CD14-positive monocyte (primary cell): ENCODE data around the gene ETV3L. TPM values are rescaled to one million over a fixed set of nuclear protein-coding genes. Genes with fewer than 3 reads are reported as not detected.

Experiments
- DNase-seq, 3 donors: peaks; one replicate each; pipeline ENCODE4 v3.0.0-alpha.2; 2011 to 2022
- H2AFZ ChIP-seq: 2 replicates; pipeline ENCODE4 v1.6.0; 2012; ENCODE audit warnings: mild to moderate bottlenecking, low read depth, low read length, inconsistent platforms; ENCODE audit not compliant: insufficient read depth, poor library complexity, severe bottlenecking
- H3K27ac ChIP-seq, 2 donors: 1 replicate in 1 of 2; 2 replicates in 1 of 2; pipeline ENCODE4 v1.5.1; 2012 to 2013; ENCODE audit warnings: low read length in 2 of 2, control low read depth in 1 of 2, inconsistent platforms in 1 of 2, low read depth in 1 of 2, mild to moderate bottlenecking in 1 of 2
- H3K27me3 ChIP-seq, 2 donors: one replicate each; pipeline versions ENCODE4 v1.6.0 to v1.6.1; 2011 to 2013; ENCODE audit warnings: low read length in 2 of 2; ENCODE audit not compliant: control insufficient read depth in 2 of 2, insufficient read depth in 2 of 2
- H3K36me3 ChIP-seq, 2 donors: replicated peaks in 1 of 2; 1 replicate in 1 of 2; 2 replicates in 1 of 2; pipeline versions ENCODE4 v1.5.1 to v1.6.1; 2012 to 2013; ENCODE audit warnings: low read length in 2 of 2, control low read depth in 1 of 2, inconsistent platforms in 1 of 2, mild to moderate bottlenecking in 1 of 2; ENCODE audit not compliant: insufficient read depth in 2 of 2, control insufficient read depth in 1 of 2
- H3K4me1 ChIP-seq, 2 donors: 1 replicate in 1 of 2; 2 replicates in 1 of 2; pipeline versions ENCODE4 v1.5.1 to v1.6.1; 2012 to 2013; ENCODE audit warnings: low read length in 2 of 2, control low read depth in 1 of 2, inconsistent platforms in 1 of 2, mild to moderate bottlenecking in 1 of 2, moderate library complexity in 1 of 2; ENCODE audit not compliant: insufficient read depth in 2 of 2, control insufficient read depth in 1 of 2
- H3K4me2 ChIP-seq: replicated peaks from 2 replicates; pipeline ENCODE3; 2012; ENCODE audit warnings: low read length, moderate library complexity, mild to moderate bottlenecking; ENCODE audit not compliant: poor library complexity, severe bottlenecking; ENCODE audit errors: extremely low read depth
- H3K4me3 ChIP-seq, 3 experiments: fragments of 200-600 bp in 1 of 3; sonication (generic) in 1 of 3; replicated peaks in 1 of 3; 1 replicate in 2 of 3; 2 replicates in 1 of 3; pipeline ENCODE4 v1.5.1; 2011 to 2013; ENCODE audit warnings: low read length in 3 of 3, mild to moderate bottlenecking in 3 of 3, control low read depth in 2 of 3, low read depth in 2 of 3, inconsistent platforms in 1 of 3, moderate library complexity in 1 of 3
- H3K79me2 ChIP-seq: 2 replicates; pipeline ENCODE4 v1.6.0; 2012; ENCODE audit warnings: mild to moderate bottlenecking, control low read depth, inconsistent platforms, low read length, moderate library complexity; ENCODE audit not compliant: insufficient read depth
- H3K9ac ChIP-seq: 2 replicates; pipeline ENCODE4 v1.6.0; 2017; ENCODE audit warnings: low read length, mild to moderate bottlenecking; ENCODE audit not compliant: insufficient read depth, poor library complexity, severe bottlenecking
- H3K9me3 ChIP-seq, 2 donors: replicated peaks in 1 of 2; 1 replicate in 1 of 2; 2 replicates in 1 of 2; pipeline versions ENCODE4 v1.5.1 to v1.6.1; 2012 to 2013; ENCODE audit warnings: low read length in 2 of 2, control low read depth in 1 of 2; ENCODE audit not compliant: control insufficient read depth in 1 of 2, insufficient read depth in 1 of 2
- H4K20me1 ChIP-seq: 2 replicates; pipeline ENCODE4 v1.6.0; 2012; ENCODE audit warnings: mild to moderate bottlenecking, low read length, control low read depth, moderate library complexity; ENCODE audit not compliant: insufficient read depth
- H3K27ac Mint-ChIP-seq, 7 donors: one replicate each; pipeline ENCODE4 v1.8.0; 2020; ENCODE audit warnings: mild to moderate bottlenecking in 7 of 7, mixed read lengths in 7 of 7, moderate library complexity in 6 of 7, inconsistent platforms in 2 of 7
- H3K27me3 Mint-ChIP-seq, 3 donors: one replicate each; pipeline ENCODE4 v1.8.0; 2021 to 2022; ENCODE audit warnings: low read depth in 3 of 3, mild to moderate bottlenecking in 3 of 3, mixed read lengths in 3 of 3, moderate library complexity in 3 of 3, inconsistent platforms in 1 of 3
- H3K36me3 Mint-ChIP-seq, 2 donors: one replicate each; pipeline ENCODE4 v1.8.0; 2020; ENCODE audit warnings: mixed read lengths in 2 of 2, inconsistent platforms in 1 of 2, mild to moderate bottlenecking in 1 of 2
- H3K4me1 Mint-ChIP-seq: one replicate; pipeline ENCODE4 v1.8.0; 2020; ENCODE audit warnings: mild to moderate bottlenecking, mixed read lengths
- H3K4me3 Mint-ChIP-seq, 2 donors: one replicate each; pipeline ENCODE4 v1.8.0; 2020; ENCODE audit warnings: mild to moderate bottlenecking in 2 of 2, mixed read lengths in 2 of 2, moderate library complexity in 1 of 2
- H3K9me3 Mint-ChIP-seq, 7 donors: one replicate each; pipeline ENCODE4 v1.8.0; 2020 to 2022; ENCODE audit warnings: mixed read lengths in 7 of 7, mild to moderate bottlenecking in 6 of 7, moderate library complexity in 6 of 7, inconsistent platforms in 2 of 7
- WGBS: methylation state at CpG from one replicate; pipeline ENCODE4 v1.1.5; 2013; ENCODE audit warnings: missing lambda C conversion rate; ENCODE audit not compliant: insufficient coverage; 5-methylcytosine and 5-hydroxymethylcytosine counted together
- intact Hi-C, 2 donors: fragments of 100-400 bp; cut with micrococcal nuclease; formaldehyde crosslinking; loops; one replicate each; pipeline versions ENCODE4 v1.15.0 to v1.15.1; 2023
- polyA plus RNA-seq, 3 donors: library from polyadenylated mRNA; depleted of rRNA in 1 of 3; unstranded in 2 of 3; stranded (reverse) in 1 of 3; fragments of 300-500 nt in 2 of 3; fragments of >200 nt in 1 of 3; fragmentation: Illumina TruSeq in 2 of 3; gene quantifications; 1 replicate in 2 of 3; 2 replicates in 1 of 3; pipeline ENCODE4 v1.2.3, GENCODE V29; 2012 to 2021
- TF ChIP-seq, protein P1 (sequence below): fragments of 200-600 bp; IDR thresholded peaks from one replicate; pipeline ENCODE4 v1.8.0; 2022; ENCODE audit warnings: antibody characterized with exemption, mild to moderate bottlenecking

Gene ETV3L
- polyA plus RNA-seq, 3 donors, result 0.26 to 0.41 TPM; not detected in 1

DNA sequence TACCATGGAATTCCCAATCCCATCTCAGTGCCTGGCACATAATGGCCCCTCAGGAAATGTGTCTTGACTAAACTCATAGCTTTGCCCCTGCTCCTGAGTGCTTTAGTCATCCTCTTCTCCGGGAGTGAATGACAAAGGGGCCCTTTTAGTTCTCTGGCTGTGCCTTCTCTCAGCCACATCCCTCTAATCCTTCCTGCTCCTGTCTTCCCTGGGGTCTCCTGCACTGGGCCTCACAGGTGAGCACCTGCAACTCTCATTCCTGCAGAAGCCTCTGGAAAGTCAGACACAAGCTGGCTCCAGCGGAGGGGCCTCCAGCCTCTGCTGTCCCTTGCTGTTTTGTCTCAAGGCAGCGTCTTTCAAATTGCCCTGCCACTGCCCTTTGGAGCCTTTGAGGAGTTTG lies 14.0 kb upstream of the ETV3L start:
- H3K36me3 Mint-ChIP-seq, result no peaks in the 10 kb centered on the region
- peak overlapping the region in 1 of 7 donors; percentile 46 for H3K27ac Mint-ChIP-seq
- 92% methylated on average over 3 of the region's 3 CpGs for WGBS
- DNase-seq, result no peak
- Histone ChIP-seq H3K9me3 (no peaks in the 10 kb centered on the region), H3K36me3 (no peaks in the 10 kb centered on the region), H3K79me2 (no peaks in the 10 kb centered on the region), H2AFZ (no peak overlapping the region), H4K20me1 (no peaks in the 10 kb centered on the region), H3K27ac (peak overlapping the region in 1 of 2 donors; percentile 54), H3K27me3 (peaks cover 0 to 5% of the 10 kb centered on the region in 2 donors), H3K4me2 (peak overlapping the region; percentile 39), H3K4me3 (peak overlapping the region in 1 of 3 experiments; percentile 13), H3K4me1 (peaks cover 31 to 32% of the 10 kb centered on the region in 2 donors), H3K9ac (peak overlapping the region; percentile 49)
- peak overlapping the region in 1 of 2 donors; percentile 85 for H3K4me3 Mint-ChIP-seq
- peaks cover 31% of the 10 kb centered on the region for H3K4me1 Mint-ChIP-seq
- H3K9me3 Mint-ChIP-seq, result peaks cover 0 to 2% (median 0%) of the 10 kb centered on the region in 7 donors
- H3K27me3 Mint-ChIP-seq, result peaks cover 7 to 23% (median 17%) of the 10 kb centered on the region in 3 donors
- intact Hi-C loops, result no loop called here
- TF ChIP-seq, protein P1, sequence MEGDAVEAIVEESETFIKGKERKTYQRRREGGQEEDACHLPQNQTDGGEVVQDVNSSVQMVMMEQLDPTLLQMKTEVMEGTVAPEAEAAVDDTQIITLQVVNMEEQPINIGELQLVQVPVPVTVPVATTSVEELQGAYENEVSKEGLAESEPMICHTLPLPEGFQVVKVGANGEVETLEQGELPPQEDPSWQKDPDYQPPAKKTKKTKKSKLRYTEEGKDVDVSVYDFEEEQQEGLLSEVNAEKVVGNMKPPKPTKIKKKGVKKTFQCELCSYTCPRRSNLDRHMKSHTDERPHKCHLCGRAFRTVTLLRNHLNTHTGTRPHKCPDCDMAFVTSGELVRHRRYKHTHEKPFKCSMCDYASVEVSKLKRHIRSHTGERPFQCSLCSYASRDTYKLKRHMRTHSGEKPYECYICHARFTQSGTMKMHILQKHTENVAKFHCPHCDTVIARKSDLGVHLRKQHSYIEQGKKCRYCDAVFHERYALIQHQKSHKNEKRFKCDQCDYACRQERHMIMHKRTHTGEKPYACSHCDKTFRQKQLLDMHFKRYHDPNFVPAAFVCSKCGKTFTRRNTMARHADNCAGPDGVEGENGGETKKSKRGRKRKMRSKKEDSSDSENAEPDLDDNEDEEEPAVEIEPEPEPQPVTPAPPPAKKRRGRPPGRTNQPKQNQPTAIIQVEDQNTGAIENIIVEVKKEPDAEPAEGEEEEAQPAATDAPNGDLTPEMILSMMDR, result no peak

DNA sequence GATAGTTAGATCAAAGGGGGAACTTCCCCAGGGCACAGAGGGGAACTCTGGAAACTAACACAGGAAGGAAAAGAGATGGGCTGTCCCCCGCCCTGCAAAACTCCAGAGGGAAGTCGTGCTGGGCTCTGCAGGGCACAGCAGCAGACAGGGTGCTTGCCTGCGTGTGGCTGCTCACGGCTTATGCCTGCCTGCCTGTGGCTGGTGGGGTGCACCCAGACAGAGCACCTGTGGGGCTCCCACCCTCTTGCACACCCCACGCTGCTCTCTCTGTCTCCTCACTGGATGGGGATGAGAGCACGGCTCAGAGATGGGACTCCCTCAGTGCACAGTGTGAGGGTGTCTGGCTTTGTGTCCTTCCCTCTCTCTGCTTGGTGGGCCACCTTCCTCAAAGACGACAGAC lies 13.5 kb upstream of the ETV3L start:
- H3K9me3 Mint-ChIP-seq, result peaks cover 0 to 2% (median 0%) of the 10 kb centered on the region in 7 donors
- intact Hi-C loops, result no loop called here
- Histone ChIP-seq H2AFZ (peak overlapping the region; percentile 8), H3K9me3 (no peaks in the 10 kb centered on the region), H3K27ac (peak overlapping the region; percentile 5 to 54), H3K27me3 (peaks cover 0 to 5% of the 10 kb centered on the region in 2 donors), H3K9ac (peak overlapping the region; percentile 49), H3K4me2 (peak overlapping the region; percentile 39), H3K4me3 (peak overlapping the region in 1 of 3 experiments; percentile 13), H3K79me2 (no peaks in the 10 kb centered on the region), H3K4me1 (peaks cover 31 to 32% of the 10 kb centered on the region in 2 donors), H3K36me3 (no peaks in the 10 kb centered on the region), H4K20me1 (no peaks in the 10 kb centered on the region)
- peaks cover 9 to 28% (median 19%) of the 10 kb centered on the region in 3 donors for H3K27me3 Mint-ChIP-seq
- 0% methylated on average over 3 of the region's 7 CpGs for WGBS
- H3K36me3 Mint-ChIP-seq, result peaks cover 0 to 5% of the 10 kb centered on the region in 2 donors
- DNase-seq, result peak; percentile 61 to 94 (median 65)
- TF ChIP-seq, protein P1, result no peak
- peak overlapping the region in 6 of 7 donors; percentile 38 to 84 (median 73) for H3K27ac Mint-ChIP-seq
- H3K4me1 Mint-ChIP-seq, result peaks cover 33% of the 10 kb centered on the region
- H3K4me3 Mint-ChIP-seq, result peak overlapping the region in 1 of 2 donors; percentile 85
